IMR-90 (cell line): ENCODE measurements around the gene IKBKE. TPM values are rescaled to one million over a fixed set of nuclear protein-coding genes. Genes with fewer than 3 reads are reported as not detected.

Source experiments
- ATAC-seq: fragments of 200-7000 bp; cut with Tn5 transposase; 2 replicates; pipeline ENCODE4 v1.9.1; 2020; ENCODE audit warnings: low read depth, mild to moderate bottlenecking, moderate library complexity
- BruUV-seq: library from RNA; stranded (reverse); fragments of 400-500 nt; replicated peaks from 2 replicates; lab custom pipeline; 2021; lab: Mats Ljungman, UMichigan
- CTCF ChIA-PET: fragments of 300-600 bp; formaldehyde crosslinking; extraction: SDS; loops from one replicate; lab custom pipeline; 2021; ENCODE audit warnings: antibody characterized with exemption; lab: Yijun Ruan, JAX
- POLR2A ChIA-PET: fragments of 300-600 bp; sonication (Branson Sonifier 250); formaldehyde crosslinking; loops from one replicate; lab custom pipeline; 2022; ENCODE audit warnings: antibody characterized with exemption; ENCODE audit not compliant: unreplicated experiment; lab: Charles Lee
- DNase-seq: peaks from one replicate; pipeline ENCODE4 v3.0.0; 2013
- H2AFZ ChIP-seq: replicated peaks from 2 replicates; pipeline ENCODE3; 2013; ENCODE audit warnings: low read length, mild to moderate bottlenecking; ENCODE audit not compliant: poor library complexity
- H2AK5ac ChIP-seq: 2 replicates; pipeline ENCODE4 v1.6.1; 2013; ENCODE audit warnings: low read depth, low read length, inconsistent platforms
- H2AK9ac ChIP-seq: replicated peaks from 2 replicates; pipeline ENCODE3; 2013; ENCODE audit warnings: mild to moderate bottlenecking, low read depth, low read length, moderate library complexity; ENCODE audit not compliant: poor library complexity
- H2BK120ac ChIP-seq: 2 replicates; pipeline ENCODE4 v1.6.1; 2013; ENCODE audit warnings: low read depth, low read length, inconsistent platforms
- H2BK15ac ChIP-seq: 3 replicates; pipeline ENCODE4 v1.6.1; 2013; ENCODE audit warnings: low read depth, low read length, inconsistent platforms
- H2BK20ac ChIP-seq: 2 replicates; pipeline ENCODE4 v1.6.1; 2013; ENCODE audit warnings: low read depth, mild to moderate bottlenecking, inconsistent platforms, low read length, moderate library complexity
- H2BK5ac ChIP-seq: 2 replicates; pipeline ENCODE4 v1.6.1; 2013; ENCODE audit warnings: mild to moderate bottlenecking, low read depth, low read length, inconsistent platforms; ENCODE audit not compliant: poor library complexity, severe bottlenecking
- H3K14ac ChIP-seq: replicated peaks from 2 replicates; pipeline ENCODE4 v1.6.1; 2013; ENCODE audit warnings: low read depth, low read length, inconsistent platforms
- H3K18ac ChIP-seq: 2 replicates; pipeline ENCODE4 v1.6.1; 2013; ENCODE audit warnings: low read depth, low read length, control low read depth
- H3K23ac ChIP-seq: 2 replicates; pipeline ENCODE4 v1.6.1; 2013; ENCODE audit warnings: low read depth, low read length, inconsistent platforms
- H3K27ac ChIP-seq: 2 replicates; pipeline ENCODE4 v1.5.1; 2013; ENCODE audit warnings: mild to moderate bottlenecking, control low read depth, low read length; ENCODE audit not compliant: insufficient read depth
- H3K27me3 ChIP-seq: 2 replicates; pipeline ENCODE4 v1.6.1; 2013; ENCODE audit warnings: low read length; ENCODE audit not compliant: control insufficient read depth, insufficient read depth
- H3K36me3 ChIP-seq: 2 replicates; pipeline ENCODE4 v1.6.1; 2013; ENCODE audit warnings: low read length, mixed read lengths; ENCODE audit not compliant: control insufficient read depth, insufficient read depth
- H3K4ac ChIP-seq: 2 replicates; pipeline ENCODE4 v1.6.1; 2013; ENCODE audit warnings: low read depth, low read length, inconsistent platforms
- H3K4me1 ChIP-seq: 2 replicates; pipeline ENCODE4 v1.6.1; 2013; ENCODE audit warnings: low read length, mixed read lengths; ENCODE audit not compliant: control insufficient read depth, insufficient read depth
- H3K4me2 ChIP-seq: 2 replicates; pipeline ENCODE4 v1.6.1; 2013; ENCODE audit warnings: low read depth, mild to moderate bottlenecking, control low read depth, low read length, moderate library complexity
- H3K4me3 ChIP-seq: 2 replicates; pipeline ENCODE4 v1.5.1; 2013; ENCODE audit warnings: low read depth, mild to moderate bottlenecking, control low read depth, low read length, moderate library complexity; ENCODE audit not compliant: insufficient read depth
- H3K56ac ChIP-seq: 2 replicates; pipeline ENCODE4 v1.6.1; 2013; ENCODE audit warnings: low read length, inconsistent platforms; ENCODE audit not compliant: insufficient read depth; ENCODE audit errors: extremely low read depth
- H3K79me1 ChIP-seq, 2 experiments: 2 replicates each; pipeline ENCODE4 v1.6.1; 2013; ENCODE audit warnings: low read length in 2 of 2, inconsistent platforms in 1 of 2, low read depth in 1 of 2
- H3K9ac ChIP-seq: 2 replicates; pipeline ENCODE4 v1.6.1; 2013; ENCODE audit warnings: low read depth, low read length, control low read depth
- H3K9me1 ChIP-seq: 2 replicates; pipeline ENCODE4 v1.6.1; 2013; ENCODE audit warnings: low read length, inconsistent platforms; ENCODE audit not compliant: insufficient read depth
- H3K9me3 ChIP-seq: 2 replicates; pipeline ENCODE4 v1.6.1; 2013; ENCODE audit warnings: low read length; ENCODE audit not compliant: control insufficient read depth, insufficient read depth
- H4K20me1 ChIP-seq: 2 replicates; pipeline ENCODE4 v1.6.1; 2013; ENCODE audit warnings: low read length, inconsistent platforms; ENCODE audit not compliant: insufficient read depth
- H4K5ac ChIP-seq: 2 replicates; pipeline ENCODE4 v1.6.1; 2013; ENCODE audit warnings: mild to moderate bottlenecking, low read depth, low read length, control low read depth
- H4K8ac ChIP-seq, 2 experiments: 2 replicates each; pipeline ENCODE4 v1.6.1; 2013; ENCODE audit warnings: low read depth in 2 of 2, low read length in 2 of 2, control low read depth in 1 of 2, inconsistent platforms in 1 of 2
- H4K91ac ChIP-seq: 2 replicates; pipeline ENCODE4 v1.6.1; 2013; ENCODE audit warnings: low read depth, low read length, inconsistent platforms; ENCODE audit not compliant: insufficient read depth
- BHLHE40 ChIP-seq: fragments of 150-350 bp; IDR thresholded peaks from 2 replicates; pipeline ENCODE4 v1.6.1; 2016; ENCODE audit warnings: mild to moderate bottlenecking, low read depth, low read length
- CEBPB ChIP-seq: IDR thresholded peaks from 2 replicates; pipeline ENCODE4 v1.6.1; 2012; ENCODE audit warnings: low read depth, low read length, improper control_type of control experiment
- CHD1 ChIP-seq: IDR thresholded peaks from 2 replicates; pipeline ENCODE4 v1.6.1; 2012; ENCODE audit warnings: low read depth, low read length, improper control_type of control experiment
- CTCF ChIP-seq: conservative IDR thresholded peaks from 2 replicates; pipeline ENCODE4 v1.5.1; 2012; ENCODE audit warnings: mild to moderate bottlenecking, low read depth, low read length, improper control_type of control experiment
- ELK1 ChIP-seq: fragments of 150-350 bp; IDR thresholded peaks from 2 replicates; pipeline ENCODE4 v1.6.1; 2016; ENCODE audit warnings: low read depth, mild to moderate bottlenecking, low read length, moderate library complexity, borderline replicate concordance
- FOS ChIP-seq: fragments of 150-350 bp; IDR thresholded peaks from 2 replicates; pipeline ENCODE4 v1.6.1; 2016; ENCODE audit warnings: low read depth, low read length
- MAFK ChIP-seq: IDR thresholded peaks from 2 replicates; pipeline ENCODE4 v1.6.1; 2012; ENCODE audit warnings: low read depth, low read length, improper control_type of control experiment
- MAZ ChIP-seq: IDR thresholded peaks from 2 replicates; pipeline ENCODE4 v1.6.1; 2012; ENCODE audit warnings: low read depth, mild to moderate bottlenecking, low read length, improper control_type of control experiment, moderate library complexity, borderline replicate concordance
- MXI1 ChIP-seq: IDR thresholded peaks from 2 replicates; pipeline ENCODE4 v1.6.1; 2012; ENCODE audit warnings: low read depth, mild to moderate bottlenecking, low read length, moderate library complexity, borderline replicate concordance
- NFE2L2 ChIP-seq: fragments of 150-350 bp; IDR thresholded peaks from 2 replicates; pipeline ENCODE4 v1.6.1; 2016; ENCODE audit warnings: low read depth, mild to moderate bottlenecking, low read length
- POLR2A ChIP-seq: IDR thresholded peaks from 2 replicates; pipeline ENCODE4 v1.6.1; 2012; ENCODE audit warnings: mild to moderate bottlenecking, low read depth, low read length
- RAD21 ChIP-seq: IDR thresholded peaks from 2 replicates; pipeline ENCODE4 v1.6.1; 2012; ENCODE audit warnings: low read length, improper control_type of control experiment
- RCOR1 ChIP-seq: IDR thresholded peaks from 2 replicates; pipeline ENCODE4 v1.6.1; 2012; ENCODE audit warnings: mild to moderate bottlenecking, low read length, improper control_type of control experiment; ENCODE audit not compliant: insufficient replicate concordance
- RFX5 ChIP-seq: IDR thresholded peaks from 2 replicates; pipeline ENCODE4 v1.8.0; 2012; ENCODE audit warnings: low read depth, mild to moderate bottlenecking, low read length, moderate library complexity
- SMC3 ChIP-seq: fragments of 150-350 bp; IDR thresholded peaks from 2 replicates; pipeline ENCODE4 v1.6.1; 2016; ENCODE audit warnings: low read depth, mild to moderate bottlenecking, antibody characterized with exemption, low read length, moderate library complexity
- USF2 ChIP-seq: fragments of 150-350 bp; IDR thresholded peaks from 2 replicates; pipeline ENCODE4 v1.6.1; 2017; ENCODE audit warnings: mild to moderate bottlenecking, antibody characterized with exemption, low read length, low read depth
- WGBS, 2 experiments: methylation state at CpG; one replicate each; pipeline versions ENCODE4 v1.1.5 to v1.1.7; 2013; ENCODE audit warnings: missing lambda C conversion rate in 2 of 2; ENCODE audit not compliant: insufficient read length in 1 of 2; ENCODE audit errors: extremely low coverage in 2 of 2; 5-methylcytosine and 5-hydroxymethylcytosine counted together
- dilution Hi-C: fragments of 300-500 bp; cut with HindIII; formaldehyde crosslinking; loops from one replicate; pipeline ENCODE4 v1.14.3; 2018; ENCODE audit warnings: low sequenced_read_pairs; ENCODE audit not compliant: unreplicated experiment
- in situ Hi-C: fragments of 300-500 bp; cut with MboI; formaldehyde crosslinking; loops from 3 replicates; pipeline ENCODE4 v1.14.3; 2019; ENCODE audit warnings: low sequenced_read_pairs, inconsistent platforms, mixed read lengths
- intact Hi-C: fragments of 100-400 bp; cut with micrococcal nuclease; formaldehyde crosslinking; loops from 2 replicates; pipeline ENCODE4 v1.10.0; 2022
- polyA plus RNA-seq, 3 experiments: library from polyadenylated mRNA; depleted of rRNA; stranded (reverse); fragments of >200 nt; gene quantifications; 2 replicates each; pipeline ENCODE4 v1.2.3, GENCODE V29; 2012; ENCODE audit warnings: low replicate concordance in 1 of 3
- total RNA-seq: library from RNA; depleted of rRNA; stranded (reverse); fragments of >200 nt; gene quantifications from 2 replicates; pipeline ENCODE4 v1.2.3, GENCODE V29; 2012

IKBKE gene
- total and polyA plus RNA-seq, 2 of the 4 experiments (the other 2 are of a cell fraction) = 20.3 to 24.0 TPM

GRCh38 chr1:206471415-206471801, 1.1 kb downstream of the IKBKE start:
- Histone ChIP-seq H3K27ac (peak overlapping the region; percentile 87), H2AK9ac (peak overlapping the region; percentile 94)

More at GRCh38 chr1:206471415-206471801, 1.1 kb downstream of the IKBKE start:
- intact Hi-C loops (loop anchor here (10.0 kb wide), 1 partner anchor 513 kb away; no protein-coding TSS in a partner anchor), in situ Hi-C loops (no loop called here), dilution Hi-C loops (no loop called here)
- Histone ChIP-seq H2BK15ac (peak overlapping the region; percentile 39; the same call in 1 of the 3 replicates), H3K18ac (no peak overlapping the region), H4K20me1 (no peaks in the 10 kb centered on the region), H3K23ac (peak overlapping the region; percentile 6; the same call in 1 of the 2 replicates), H2BK20ac (peak overlapping the region; percentile 63), H4K91ac (peak overlapping the region; percentile 43; the same call in 1 of the 2 replicates), H3K4me3 (peak overlapping the region; percentile 72), H2BK120ac (peak overlapping the region; percentile 33; the same call in 1 of the 2 replicates), H3K36me3 (peaks cover 16% of the 10 kb centered on the region; the same call in 1 of the 2 replicates), H3K27me3 (no peaks in the 10 kb centered on the region), H3K4ac (peak overlapping the region; percentile 93), H4K5ac (no peak overlapping the region), H3K9me3 (no peaks in the 10 kb centered on the region), H3K4me2 (peak overlapping the region; percentile 84), H4K8ac (peak overlapping the region; percentile 32 to 91; a peak in 2 of 4 replicates), H3K14ac (peak overlapping the region; percentile 10), H2BK5ac (peak overlapping the region; percentile 90), H2AFZ (peak overlapping the region; percentile 87), H3K9me1 (peaks cover 8% of the 10 kb centered on the region), H3K79me1 (peaks cover 19 to 28% of the 10 kb centered on the region in 2 experiments), H3K56ac (no peak overlapping the region), H3K4me1 (peaks cover 22% of the 10 kb centered on the region), H2AK5ac (peak overlapping the region; percentile 29; the same call in 1 of the 2 replicates), H3K9ac (0 out of 2 replicates have a peak overlapping the region, but pooled peaks have one; percentile 5)
- ChIA-PET POLR2A (no interaction called here), CTCF (interaction anchor here (1.4 to 2.0 kb wide), 2 partner anchors 8 to 10 kb away, joined by 4 to 9 read pairs; no protein-coding TSS in a partner anchor)
- BruUV-seq = no TSS peak
- no peak for TF ChIP-seq MAZ
- TF ChIP-seq ELK1 = no peak
- TF ChIP-seq CHD1 = no peak
- no peak for TF ChIP-seq RFX5
- no peak for TF ChIP-seq MXI1
- no peak for TF ChIP-seq POLR2A
- no peak for TF ChIP-seq RCOR1
- no peak for TF ChIP-seq SMC3
- TF ChIP-seq MAFK = no peak
- no peak for TF ChIP-seq BHLHE40
- TF ChIP-seq RAD21 = no peak
- TF ChIP-seq USF2 = no peak
- TF ChIP-seq NFE2L2 = no peak
- no peak for TF ChIP-seq CTCF
- TF ChIP-seq CEBPB = no peak
- no peak for TF ChIP-seq FOS
- DNase-seq = no peak
- 45% methylated on average over 3 of the region's 7 CpGs; no CpG with 5 or more reads in 1 of the 2 experiments for WGBS, 2 experiments
- no peak for ATAC-seq
